Measurements from ENCODE around the gene DUSP28.
"Not testable (repeated sequence)": the region's sequence is repeated elsewhere in the genome, so short reads cannot be mapped to it uniquely, and the experiment has no call there.

The DUSP28 gene

GRCh38 chr2:240561325-240561971 lies 1.3 kb downstream of the DUSP28 start:
- peak overlapping the region; percentile 75 for H3K4me3 ChIP-seq (ENCODE audit: low read depth, low read length)
- TF ChIP-seq CTCF (IDR thresholded peaks at IDR 0.05; ENCODE audit: low read depth, low read length, missing control alignments) = no peak
- no peak for DNase-seq (ENCODE audit: low read depth)
- in situ Hi-C loops (cut with HindIII; ENCODE audit: low sequenced_read_pairs) = no loop called here

GRCh38 chr2:240563231-240563630 lies 3.1 kb downstream of the DUSP28 start:
- not testable (repeated sequence) for H3K4me3 ChIP-seq (ENCODE audit: low read depth, low read length)

GRCh38 chr2:240563951-240564560 lies 3.9 kb downstream of the DUSP28 start:
- TF ChIP-seq CTCF (IDR thresholded peaks at IDR 0.05; ENCODE audit: low read depth, low read length, missing control alignments) = no peak
- DNase-seq (ENCODE audit: low read depth) = no peak
- in situ Hi-C loops (cut with HindIII; ENCODE audit: low sequenced_read_pairs) = no loop called here
- no peak overlapping the region for H3K4me3 ChIP-seq (ENCODE audit: low read depth, low read length)

More at GRCh38 chr2:240563231-240563630, 3.1 kb downstream of the DUSP28 start:
- DNase-seq (ENCODE audit: low read depth); in situ Hi-C loops (cut with HindIII; ENCODE audit: low sequenced_read_pairs): not testable (repeated sequence)

- TF ChIP-seq CTCF (IDR thresholded peaks at IDR 0.05; ENCODE audit: low read depth, low read length, missing control alignments) = no peak
- no peak for DNase-seq (ENCODE audit: low read depth)
- in situ Hi-C loops (cut with HindIII; ENCODE audit: low sequenced_read_pairs) = no loop called here
- no peak overlapping the region for H3K4me3 ChIP-seq (ENCODE audit: low read depth, low read length)
Observed at GRCh38 chr2:240564561-240565332, 4.6 kb downstream of the DUSP28 start.

GRCh38 chr2:240565333-240566202 lies 5.4 kb downstream of the DUSP28 start:
- no peak for DNase-seq (ENCODE audit: low read depth)
- in situ Hi-C loops (cut with HindIII; ENCODE audit: low sequenced_read_pairs) = no loop called here
- H3K4me3 ChIP-seq (ENCODE audit: low read depth, low read length) = no peak overlapping the region
- no peak for TF ChIP-seq CTCF (IDR thresholded peaks at IDR 0.05; ENCODE audit: low read depth, low read length, missing control alignments)

GRCh38 chr2:240566203-240567136 lies 6.3 kb downstream of the DUSP28 start:
- in situ Hi-C loops (cut with HindIII; ENCODE audit: low sequenced_read_pairs) = no loop called here
- peak; percentile 76 for TF ChIP-seq CTCF (IDR thresholded peaks at IDR 0.05; ENCODE audit: low read depth, low read length, missing control alignments)
- no peak for DNase-seq (ENCODE audit: low read depth)
- H3K4me3 ChIP-seq (ENCODE audit: low read depth, low read length) = peak overlapping the region; percentile 24
